Occipital lobe (tissue), 2 donors: Measurements from ENCODE around the gene DNAH7. TPM values are rescaled to one million over a fixed set of nuclear protein-coding genes. Genes with fewer than 3 reads are reported as not detected.

Source experiments
- DNase-seq: peaks from one replicate; lab custom pipeline; 2025; lab: John Stamatoyannopoulos, UW
- total RNA-seq: library from RNA; depleted of rRNA; stranded (reverse); fragments of >200 nt; gene quantifications from one replicate; pipeline ENCODE4 v1.2.3, GENCODE V29; 2014

Gene DNAH7
- total RNA-seq, 1 donor from 2014 or later = 16.5 TPM

- DNase-seq = no peak
These were observed 204.3 kb downstream of the DNAH7 start for GRCh38 chr2:195864316-195864715.

GRCh38 chr2:195863564-195863963, 205.1 kb downstream of the DNAH7 start:
- DNase-seq = no peak

GRCh38 chr2:195863121-195863520, 205.5 kb downstream of the DNAH7 start:
- no peak for DNase-seq

- DNase-seq = no peak
These were observed 206.8 kb downstream of the DNAH7 start for GRCh38 chr2:195861821-195862220.

GRCh38 chr2:195859513-195859912, 209.1 kb downstream of the DNAH7 start:
- DNase-seq = no peak

GRCh38 chr2:195857132-195857531, 211.5 kb downstream of the DNAH7 start:
- DNase-seq = no peak

GRCh38 chr2:195850764-195851163, 217.9 kb downstream of the DNAH7 start:
- no peak for DNase-seq

GRCh38 chr2:195848119-195848899, 220.3 kb downstream of the DNAH7 start:
- no peak for DNase-seq

GRCh38 chr2:195842932-195843331, 225.7 kb downstream of the DNAH7 start:
- no peak for DNase-seq

GRCh38 chr2:195838002-195838401, 230.6 kb downstream of the DNAH7 start:
- DNase-seq = no peak

GRCh38 chr2:195836002-195836401, 232.6 kb downstream of the DNAH7 start:
- DNase-seq = no peak

- DNase-seq = no peak
These were observed 233.8 kb downstream of the DNAH7 start for GRCh38 chr2:195834836-195835235.

- DNase-seq = no peak
These were observed 237.4 kb downstream of the DNAH7 start for GRCh38 chr2:195830968-195831950.

GRCh38 chr2:195824478-195824877, 244.2 kb downstream of the DNAH7 start:
- DNase-seq = no peak

GRCh38 chr2:195823206-195823605, 245.4 kb downstream of the DNAH7 start:
- no peak for DNase-seq

GRCh38 chr2:195821566-195821932, 247.1 kb downstream of the DNAH7 start:
- no peak for DNase-seq

- no peak for DNase-seq
These were observed 247.6 kb downstream of the DNAH7 start for GRCh38 chr2:195820867-195821565.

- no peak for DNase-seq
These were observed 248.3 kb downstream of the DNAH7 start for GRCh38 chr2:195820373-195820772.

- no peak for DNase-seq
These were observed 249.4 kb downstream of the DNAH7 start for GRCh38 chr2:195819276-195819675.

- no peak for DNase-seq
These were observed 250.1 kb downstream of the DNAH7 start for GRCh38 chr2:195818526-195818925.

- DNase-seq = no peak
These were observed 250.5 kb downstream of the DNAH7 start for GRCh38 chr2:195818106-195818505.

- DNase-seq = no peak
These were observed 253.6 kb downstream of the DNAH7 start for GRCh38 chr2:195815083-195815482.
